HG03103 (cell line): Measurements from ENCODE around the gene C1S.

Experiments
- ATAC-seq: cut with Tn5 transposase; IDR thresholded peaks from one replicate; pipeline ENCODE4 v1.9.1; 2021; ENCODE audit warnings: low read depth; ENCODE audit not compliant: unreplicated experiment

C1S gene

GRCh38 chr12:7073946-7074345, 13.4 kb downstream of the C1S start:
- ATAC-seq = no peak

- no peak for ATAC-seq
Measured at GRCh38 chr12:7075518-7075917, 15.0 kb downstream of the C1S start.

GRCh38 chr12:7075939-7076338, 15.4 kb downstream of the C1S start:
- ATAC-seq = no peak

GRCh38 chr12:7076493-7076892, 16.0 kb downstream of the C1S start:
- no peak for ATAC-seq

GRCh38 chr12:7078163-7078562, 17.6 kb downstream of the C1S start:
- no peak for ATAC-seq

GRCh38 chr12:7079826-7080125, 19.3 kb downstream of the C1S start:
- ATAC-seq = no peak

- no peak for ATAC-seq
Measured at GRCh38 chr12:7081037-7081436, 20.5 kb downstream of the C1S start.

GRCh38 chr12:7083125-7083524, 22.6 kb downstream of the C1S start:
- ATAC-seq = no peak

GRCh38 chr12:7089196-7089871, 28.8 kb downstream of the C1S start:
- ATAC-seq = no peak

- ATAC-seq = no peak
Measured at GRCh38 chr12:7090222-7090998, 29.9 kb downstream of the C1S start.

GRCh38 chr12:7091171-7091570, 30.7 kb downstream of the C1S start:
- ATAC-seq = no peak

GRCh38 chr12:7091660-7092228, 31.2 kb downstream of the C1S start:
- no peak for ATAC-seq

- ATAC-seq = no peak
Measured at GRCh38 chr12:7092229-7092985, 31.9 kb downstream of the C1S start, which contains the start of gene C1R. TSS of gene C1R (minus strand) at chr12:7092445. CDS start at chr12:7092388, 57 bp downstream.

GRCh38 chr12:7092986-7093460, 32.5 kb downstream of the C1S start:
- ATAC-seq = no peak

GRCh38 chr12:7093486-7093885, 33.0 kb downstream of the C1S start:
- no peak for ATAC-seq

GRCh38 chr12:7093892-7094291, 33.4 kb downstream of the C1S start:
- ATAC-seq = no peak

GRCh38 chr12:7096006-7096932, 35.8 kb downstream of the C1S start:
- ATAC-seq = no peak

GRCh38 chr12:7096979-7097378, 36.5 kb downstream of the C1S start:
- ATAC-seq = no peak

GRCh38 chr12:7099290-7099996, 38.9 kb downstream of the C1S start:
- no peak for ATAC-seq
